GM12872 (cell line): ENCODE data around the gene SLC30A7.

ENCODE experiments used
- TF ChIP-seq, protein P1 (sequence below): IDR thresholded peaks from 3 replicates; pipeline ENCODE4 v1.5.1; 2011; ENCODE audit warnings: low read depth, mild to moderate bottlenecking, low read length, moderate library complexity; ENCODE audit not compliant: insufficient read depth

SLC30A7 gene

DNA sequence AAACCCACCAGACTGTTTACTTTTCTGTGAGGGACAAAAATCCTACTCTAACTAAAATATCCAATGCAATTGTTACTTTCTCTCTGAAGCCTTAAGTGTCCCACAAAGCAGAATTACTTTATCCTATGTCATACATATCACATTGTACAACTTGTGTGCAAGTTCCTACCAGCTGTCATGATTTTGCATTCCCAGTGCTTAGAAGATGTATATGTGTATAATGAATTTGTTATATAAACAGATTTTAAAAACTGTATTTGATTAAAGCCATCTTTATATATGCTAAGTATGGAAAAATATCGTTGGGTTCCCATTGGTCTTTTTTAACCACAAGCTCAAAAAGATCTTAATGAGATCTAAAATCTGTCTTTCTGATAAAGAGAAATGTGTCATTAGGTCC is 72.7 kb downstream of the SLC30A7 start:
- TF ChIP-seq, protein P1, sequence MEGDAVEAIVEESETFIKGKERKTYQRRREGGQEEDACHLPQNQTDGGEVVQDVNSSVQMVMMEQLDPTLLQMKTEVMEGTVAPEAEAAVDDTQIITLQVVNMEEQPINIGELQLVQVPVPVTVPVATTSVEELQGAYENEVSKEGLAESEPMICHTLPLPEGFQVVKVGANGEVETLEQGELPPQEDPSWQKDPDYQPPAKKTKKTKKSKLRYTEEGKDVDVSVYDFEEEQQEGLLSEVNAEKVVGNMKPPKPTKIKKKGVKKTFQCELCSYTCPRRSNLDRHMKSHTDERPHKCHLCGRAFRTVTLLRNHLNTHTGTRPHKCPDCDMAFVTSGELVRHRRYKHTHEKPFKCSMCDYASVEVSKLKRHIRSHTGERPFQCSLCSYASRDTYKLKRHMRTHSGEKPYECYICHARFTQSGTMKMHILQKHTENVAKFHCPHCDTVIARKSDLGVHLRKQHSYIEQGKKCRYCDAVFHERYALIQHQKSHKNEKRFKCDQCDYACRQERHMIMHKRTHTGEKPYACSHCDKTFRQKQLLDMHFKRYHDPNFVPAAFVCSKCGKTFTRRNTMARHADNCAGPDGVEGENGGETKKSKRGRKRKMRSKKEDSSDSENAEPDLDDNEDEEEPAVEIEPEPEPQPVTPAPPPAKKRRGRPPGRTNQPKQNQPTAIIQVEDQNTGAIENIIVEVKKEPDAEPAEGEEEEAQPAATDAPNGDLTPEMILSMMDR = no peak

DNA sequence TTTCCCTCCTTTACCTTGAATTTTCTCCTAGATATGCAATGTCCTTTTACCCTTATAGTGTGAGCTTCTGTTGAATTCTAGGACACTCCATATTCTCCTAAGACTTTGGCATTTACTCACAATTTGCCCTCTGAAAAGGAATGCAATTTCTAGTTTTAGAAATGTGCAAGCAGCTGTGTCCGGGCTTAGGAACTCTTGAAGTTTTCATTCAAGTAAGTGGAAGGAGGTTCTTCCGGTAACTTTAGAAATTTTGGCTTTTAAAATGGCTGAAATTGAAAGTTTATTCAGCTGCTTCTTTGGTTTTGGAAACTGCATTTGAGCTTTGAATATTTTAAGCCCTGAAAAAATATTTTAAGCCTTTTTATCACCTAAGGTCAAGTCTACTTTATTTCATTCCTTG is 73.4 kb downstream of the SLC30A7 start:
- TF ChIP-seq, protein P1 = no peak

DNA sequence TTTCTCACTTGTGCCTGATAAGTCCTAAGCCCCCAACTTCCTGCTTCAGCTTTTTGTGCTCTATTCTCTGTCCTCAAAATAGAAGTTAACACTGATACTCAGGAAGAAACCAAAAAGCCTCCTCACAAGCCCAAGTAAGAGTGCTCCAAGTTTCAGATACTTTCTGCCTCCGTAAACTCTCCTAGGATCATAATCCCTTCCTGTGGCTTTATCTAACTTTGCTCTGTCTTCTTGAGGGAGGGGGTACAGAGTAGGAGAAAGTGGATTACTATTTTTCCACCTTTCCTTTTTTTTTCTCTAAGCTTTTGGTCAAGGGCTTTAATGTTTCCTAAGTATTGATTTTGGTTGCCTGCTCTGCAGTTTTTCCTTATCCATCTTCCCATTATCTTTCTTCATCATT is 75.1 kb downstream of the SLC30A7 start:
- TF ChIP-seq, protein P1 = no peak

DNA sequence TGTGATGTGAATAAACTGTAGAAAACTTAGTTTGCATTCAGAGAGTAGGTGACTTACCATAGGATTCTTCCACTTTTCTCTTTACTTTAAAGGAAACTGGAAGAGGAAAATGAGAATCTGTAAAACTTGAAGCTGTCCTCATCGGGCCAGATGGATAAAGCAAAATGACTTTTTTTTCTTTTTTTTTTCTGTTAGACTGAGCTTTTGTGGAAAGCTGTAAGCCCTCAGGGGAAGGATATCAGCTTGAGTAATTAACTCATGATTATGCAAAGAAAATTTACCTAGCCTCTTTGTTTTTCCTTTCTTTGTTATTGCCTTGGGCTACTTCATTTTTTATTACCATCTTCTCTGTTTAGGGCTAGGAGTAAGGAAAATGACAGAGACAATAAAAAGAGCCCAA is 76.3 kb downstream of the SLC30A7 start:
- TF ChIP-seq, protein P1 = no peak

DNA sequence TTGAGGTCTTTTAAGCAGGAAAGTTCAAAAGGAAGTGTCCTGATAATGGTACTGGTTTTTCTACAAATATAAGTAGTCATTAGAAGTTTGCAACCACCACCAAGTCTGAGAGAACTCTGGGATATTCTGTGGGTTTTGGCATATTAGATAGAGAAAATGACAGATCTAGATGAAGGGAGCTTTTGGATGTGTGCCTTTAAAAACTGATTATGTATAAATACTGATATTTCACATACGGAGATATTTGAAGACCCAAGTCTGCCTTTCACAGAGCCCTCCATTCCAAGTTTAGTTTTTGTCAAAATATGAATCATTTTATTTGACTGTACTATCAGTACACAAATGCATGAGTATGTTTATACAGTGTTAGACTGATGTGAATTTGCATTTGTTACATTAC is 81.0 kb downstream of the SLC30A7 start:
- TF ChIP-seq, protein P1 = no peak

DNA sequence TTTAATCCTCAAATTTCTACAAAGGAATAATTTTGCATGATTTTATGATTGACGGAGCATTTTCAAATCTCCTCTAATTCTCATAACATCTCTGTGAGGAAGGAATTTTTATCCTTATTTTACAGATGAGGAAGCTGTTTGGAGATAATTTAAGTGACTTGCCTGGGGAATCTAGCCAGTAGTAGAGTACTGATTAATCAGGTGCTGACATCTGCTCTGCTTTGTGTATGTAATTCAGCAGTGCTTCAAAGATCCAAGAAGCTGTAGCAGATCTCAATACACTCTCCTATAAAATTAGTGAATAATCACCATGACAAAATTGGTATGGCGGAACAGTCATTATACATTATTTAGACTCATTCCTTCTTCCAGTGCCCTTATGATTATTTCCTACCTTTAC is 83.7 kb downstream of the SLC30A7 start:
- TF ChIP-seq, protein P1 = no peak

DNA sequence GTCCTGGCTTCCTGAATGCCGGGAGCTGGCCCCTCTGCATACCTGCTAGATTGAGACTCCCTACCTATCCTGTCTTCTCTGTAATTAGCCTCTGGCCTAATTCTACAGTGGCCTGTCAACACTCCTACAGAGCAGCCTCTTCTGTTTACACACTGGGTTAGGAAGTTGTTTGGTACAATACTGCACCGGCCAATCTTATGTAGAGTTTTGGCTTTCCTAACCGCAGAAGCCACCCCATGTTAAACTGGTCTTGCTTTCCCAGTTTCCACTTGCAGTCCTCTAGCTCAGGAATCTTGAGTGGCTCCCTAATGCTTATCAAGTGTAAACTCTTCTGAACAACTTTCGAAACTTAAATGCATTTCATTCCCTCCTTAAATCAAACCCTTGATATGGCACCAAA is 86.9 kb downstream of the SLC30A7 start:
- TF ChIP-seq, protein P1 = no peak

DNA sequence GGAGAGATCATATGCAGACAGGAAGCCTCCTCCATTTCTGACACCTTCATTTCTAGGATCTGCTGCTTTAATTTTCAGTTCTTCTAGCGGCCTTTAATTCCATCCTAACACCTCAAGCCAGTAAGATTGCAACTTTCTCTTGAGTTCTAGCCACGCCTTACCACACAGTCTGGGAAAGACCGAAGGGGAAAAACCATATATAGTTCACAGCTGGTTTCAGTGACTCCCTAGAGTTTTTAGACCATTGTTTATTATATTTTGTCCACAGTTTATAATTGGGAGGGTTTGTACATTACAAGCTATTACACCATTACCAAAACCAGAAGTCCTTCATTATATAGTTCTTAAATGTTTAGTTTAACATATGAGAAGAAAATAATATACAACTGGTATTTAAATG is 92.2 kb downstream of the SLC30A7 start:
- TF ChIP-seq, protein P1 = no peak
